ENCODE measurements around the gene FERMT3.
A peak's percentile ranks its signal among the peaks of the same experiment; 100 is the strongest.

Gene FERMT3

DNA sequence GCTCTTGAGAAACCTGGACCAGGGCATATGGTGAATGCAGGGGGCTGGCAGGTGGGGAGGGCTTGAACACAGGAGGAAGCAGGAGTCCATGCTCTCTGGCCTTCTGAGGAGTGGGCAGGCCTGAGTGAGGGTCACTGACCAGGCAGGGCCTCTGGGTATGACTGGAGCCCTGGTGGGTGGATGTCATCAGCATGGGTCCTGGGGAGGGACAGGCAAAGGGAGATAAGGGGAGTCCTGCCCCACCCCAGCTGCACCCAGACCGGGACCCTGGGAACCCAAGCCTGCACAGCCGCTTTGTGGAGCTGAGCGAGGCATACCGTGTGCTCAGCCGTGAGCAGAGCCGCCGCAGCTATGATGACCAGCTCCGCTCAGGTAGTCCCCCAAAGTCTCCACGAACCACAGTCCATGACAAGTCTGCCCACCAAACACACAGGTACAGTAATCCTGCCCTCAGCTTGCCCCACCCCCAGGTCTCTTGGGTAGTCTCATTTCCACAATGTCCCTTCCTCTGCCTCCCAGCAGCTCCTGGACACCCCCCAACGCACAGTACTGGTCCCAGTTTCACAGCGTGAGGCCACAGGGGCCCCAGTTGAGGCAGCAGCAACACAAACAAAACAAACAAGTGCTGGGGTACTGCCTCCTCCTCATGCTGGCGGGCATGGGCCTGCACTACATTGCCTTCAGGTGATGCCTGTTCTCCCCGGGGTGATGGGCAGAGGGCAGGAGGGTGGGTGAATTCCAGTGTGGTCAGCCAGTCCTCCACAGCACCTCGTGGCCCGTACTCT is 25.9 kb downstream of the FERMT3 start:
- no peak for DNase-seq
- TF ChIP-seq, protein P1, sequence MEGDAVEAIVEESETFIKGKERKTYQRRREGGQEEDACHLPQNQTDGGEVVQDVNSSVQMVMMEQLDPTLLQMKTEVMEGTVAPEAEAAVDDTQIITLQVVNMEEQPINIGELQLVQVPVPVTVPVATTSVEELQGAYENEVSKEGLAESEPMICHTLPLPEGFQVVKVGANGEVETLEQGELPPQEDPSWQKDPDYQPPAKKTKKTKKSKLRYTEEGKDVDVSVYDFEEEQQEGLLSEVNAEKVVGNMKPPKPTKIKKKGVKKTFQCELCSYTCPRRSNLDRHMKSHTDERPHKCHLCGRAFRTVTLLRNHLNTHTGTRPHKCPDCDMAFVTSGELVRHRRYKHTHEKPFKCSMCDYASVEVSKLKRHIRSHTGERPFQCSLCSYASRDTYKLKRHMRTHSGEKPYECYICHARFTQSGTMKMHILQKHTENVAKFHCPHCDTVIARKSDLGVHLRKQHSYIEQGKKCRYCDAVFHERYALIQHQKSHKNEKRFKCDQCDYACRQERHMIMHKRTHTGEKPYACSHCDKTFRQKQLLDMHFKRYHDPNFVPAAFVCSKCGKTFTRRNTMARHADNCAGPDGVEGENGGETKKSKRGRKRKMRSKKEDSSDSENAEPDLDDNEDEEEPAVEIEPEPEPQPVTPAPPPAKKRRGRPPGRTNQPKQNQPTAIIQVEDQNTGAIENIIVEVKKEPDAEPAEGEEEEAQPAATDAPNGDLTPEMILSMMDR (IDR thresholded peaks at IDR 0.05; ENCODE audit: low read depth, low read length, missing control alignments) = no peak
- Histone ChIP-seq H3K4me3 (ENCODE audit: low read depth, low read length) (no peak overlapping the region), H3K27me3 (replicated peaks) (no peaks in the 10 kb centered on the region), H3K27ac (no peak overlapping the region), H3K36me3 (replicated peaks) (no peaks in the 10 kb centered on the region)
- in situ Hi-C loops (cut with HindIII; ENCODE audit: low pct_ligation_motif_present, low sequenced_read_pairs) = no loop called here

DNA sequence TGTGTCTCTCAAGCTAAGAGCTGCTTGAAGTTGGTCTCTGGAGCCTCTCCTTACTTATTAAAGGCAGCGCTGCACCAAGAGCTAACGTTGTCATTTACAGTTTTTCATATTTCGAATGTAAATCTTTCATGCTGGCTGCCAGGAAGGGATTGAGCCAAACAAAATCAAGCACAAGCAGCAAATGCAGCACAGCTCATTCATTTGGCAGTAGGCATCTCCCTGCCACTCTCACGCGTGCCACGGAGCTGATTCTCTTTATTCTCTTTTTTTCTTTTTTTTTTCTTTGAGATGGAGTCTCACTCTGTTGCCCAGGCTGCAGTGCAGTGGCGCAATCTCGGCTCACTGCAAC is 26.4 kb downstream of the FERMT3 start:
- H3K36me3 ChIP-seq (replicated peaks) = peaks cover 4% of the 10 kb centered on the region
- in situ Hi-C loops (cut with HindIII; ENCODE audit: low pct_ligation_motif_present, low sequenced_read_pairs) = no loop called here
- H3K4me3 ChIP-seq (ENCODE audit: low read depth, low read length) = no peak overlapping the region
- DNase-seq = no peak
- no peak overlapping the region for H3K27ac ChIP-seq
- H3K27me3 ChIP-seq (replicated peaks) = no peaks in the 10 kb centered on the region
- TF ChIP-seq, protein P1 (IDR thresholded peaks at IDR 0.05; ENCODE audit: low read depth, low read length, missing control alignments) = no peak

DNA sequence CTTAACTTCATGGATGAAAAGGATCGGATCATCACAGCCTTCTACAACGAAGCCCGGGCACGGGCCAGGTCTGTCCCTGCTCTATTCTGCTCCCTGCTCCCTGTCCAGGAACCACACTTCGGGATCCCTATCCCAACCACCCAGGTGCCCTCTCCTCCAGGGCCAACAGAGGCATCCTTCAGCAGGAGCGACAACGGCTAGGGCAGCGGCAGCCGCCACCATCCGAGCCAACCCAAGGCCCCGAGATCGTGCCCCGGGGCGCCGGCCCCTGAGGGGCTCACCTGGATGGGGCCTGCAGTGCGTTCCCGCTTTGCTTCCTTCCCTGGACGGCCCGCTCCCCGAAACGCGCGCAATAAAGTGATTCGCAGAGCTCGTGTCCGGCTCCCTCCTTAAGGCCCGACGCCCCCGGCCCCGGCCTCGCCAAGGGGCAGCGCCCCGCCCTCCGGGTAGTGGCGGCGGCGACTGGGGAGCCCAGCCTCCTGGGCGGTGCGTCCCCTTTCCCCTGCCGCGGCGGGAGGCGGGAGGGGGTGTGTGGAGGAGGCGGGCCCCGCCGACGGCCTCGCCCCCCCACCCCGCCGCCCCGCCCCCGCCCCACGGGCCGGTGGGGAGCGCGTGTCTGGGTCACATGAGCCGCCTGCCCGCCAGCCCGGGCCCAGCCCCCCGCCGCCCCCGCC is 27.5 kb downstream of the FERMT3 start, which contains the start of gene VEGFB:
VEGFB (plus strand) TSS at position 672 of the 674 bp plus-strand sequence. CDS start 250 bp downstream, outside the sequence.
- TF ChIP-seq, protein P1 (IDR thresholded peaks at IDR 0.05; ENCODE audit: low read depth, low read length, missing control alignments) = no peak
- no peak within 1 kb of the TSS for H3K27ac ChIP-seq
- H3K27me3 ChIP-seq (replicated peaks) = no peaks in the 10 kb centered on the region
- H3K36me3 ChIP-seq (replicated peaks) = peaks cover 7% of the 10 kb centered on the region
- in situ Hi-C loops (cut with HindIII; ENCODE audit: low pct_ligation_motif_present, low sequenced_read_pairs) = no loop called here
- H3K4me3 ChIP-seq (ENCODE audit: low read depth, low read length) = peak within 1 kb of the TSS; percentile 63
- no peak for DNase-seq

DNA sequence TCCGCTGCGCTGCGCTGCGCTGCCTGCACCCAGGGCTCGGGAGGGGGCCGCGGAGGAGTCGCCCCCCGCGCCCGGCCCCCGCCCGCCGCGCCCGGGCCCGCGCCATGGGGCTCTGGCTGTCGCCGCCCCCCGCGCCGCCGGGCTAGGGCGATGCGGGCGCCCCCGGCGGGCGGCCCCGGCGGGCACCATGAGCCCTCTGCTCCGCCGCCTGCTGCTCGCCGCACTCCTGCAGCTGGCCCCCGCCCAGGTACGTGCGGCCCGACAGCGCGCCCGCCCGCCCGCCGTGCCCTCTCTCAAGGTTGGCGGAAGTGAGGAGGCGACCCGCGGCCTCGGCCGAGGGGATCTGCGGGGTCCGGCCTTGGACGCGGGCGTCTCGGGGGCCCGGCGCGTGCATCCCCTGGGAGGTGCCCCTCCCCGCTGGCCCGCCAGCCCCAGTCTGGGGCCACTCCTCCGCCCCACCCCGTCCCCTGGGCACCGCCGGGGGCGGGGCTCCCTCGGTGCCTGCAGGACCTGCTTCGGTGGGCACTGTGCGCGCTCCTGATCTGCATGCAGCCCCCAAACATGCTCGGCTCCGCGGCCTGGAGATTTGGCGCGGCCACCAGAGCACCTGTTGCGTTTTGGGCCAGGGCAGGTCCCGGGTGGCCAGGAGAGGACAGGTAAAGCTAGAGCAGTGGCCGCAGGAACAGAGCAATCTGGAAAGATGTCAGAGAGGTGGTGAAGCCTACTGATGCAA is 28.3 kb downstream of the FERMT3 start:
- DNase-seq = no peak

DNA sequence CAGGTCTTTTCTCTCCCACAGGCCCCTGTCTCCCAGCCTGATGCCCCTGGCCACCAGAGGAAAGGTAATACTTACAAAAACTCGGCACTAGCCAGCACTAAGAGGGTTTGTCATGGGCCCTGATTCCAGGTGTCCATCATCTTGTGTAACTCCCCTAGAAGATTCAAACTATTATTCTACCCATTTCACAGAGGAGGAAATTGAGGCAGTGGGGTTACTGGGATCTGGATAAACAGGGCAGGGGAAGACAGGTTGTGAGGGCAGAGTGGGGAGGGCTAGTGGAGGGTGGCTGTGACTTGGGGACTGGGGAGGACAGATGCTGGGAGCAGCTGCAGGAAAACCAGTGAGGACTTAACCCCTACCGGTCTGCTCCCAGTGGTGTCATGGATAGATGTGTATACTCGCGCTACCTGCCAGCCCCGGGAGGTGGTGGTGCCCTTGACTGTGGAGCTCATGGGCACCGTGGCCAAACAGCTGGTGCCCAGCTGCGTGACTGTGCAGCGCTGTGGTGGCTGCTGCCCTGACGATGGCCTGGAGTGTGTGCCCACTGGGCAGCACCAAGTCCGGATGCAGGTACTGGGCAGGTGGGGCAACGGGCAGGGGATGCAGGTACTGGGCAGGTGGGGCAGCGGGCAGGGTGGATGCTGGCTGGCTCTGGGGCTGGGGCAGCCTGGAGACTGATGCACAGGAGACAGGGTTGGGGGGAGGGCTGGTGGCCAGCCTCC is 29.1 kb downstream of the FERMT3 start:
- TF ChIP-seq, protein P1 (IDR thresholded peaks at IDR 0.05; ENCODE audit: low read depth, low read length, missing control alignments) = no peak
- DNase-seq = no peak
- in situ Hi-C loops (cut with HindIII; ENCODE audit: low pct_ligation_motif_present, low sequenced_read_pairs) = no loop called here

More for the DNA sequence above, 28.3 kb downstream of the FERMT3 start:
- in situ Hi-C loops (cut with HindIII; ENCODE audit: low pct_ligation_motif_present, low sequenced_read_pairs) = no loop called here
- TF ChIP-seq, protein P1 (IDR thresholded peaks at IDR 0.05; ENCODE audit: low read depth, low read length, missing control alignments) = no peak
- H3K4me3 ChIP-seq (ENCODE audit: low read depth, low read length) = peak overlapping the region; percentile 63
- no peak overlapping the region for H3K27ac ChIP-seq
- H3K36me3 ChIP-seq (replicated peaks) = peaks cover 7% of the 10 kb centered on the region
- no peaks in the 10 kb centered on the region for H3K27me3 ChIP-seq (replicated peaks)

More for the DNA sequence above, 29.1 kb downstream of the FERMT3 start:
- Histone ChIP-seq H3K4me3 (ENCODE audit: low read depth, low read length) (peak overlapping the region; percentile 63), H3K27ac (no peak overlapping the region), H3K36me3 (replicated peaks) (peaks cover 7% of the 10 kb centered on the region), H3K27me3 (replicated peaks) (no peaks in the 10 kb centered on the region)

Measured in brain microvascular endothelial cell (primary cell).